WTC11 (cell line): ENCODE measurements around the gene DENND4B. TPM values are rescaled to one million over a fixed set of nuclear protein-coding genes. Genes with fewer than 3 reads are reported as not detected.

Experiments
- ATAC-seq: fragments of 200-7000 bp; cut with Tn5 transposase; 2 replicates; pipeline ENCODE4 v1.10.0; 2021; ENCODE audit warnings: mild to moderate bottlenecking, moderate library complexity
- CTCF ChIA-PET: fragments of 300-600 bp; sonication (Branson Sonifier 250); formaldehyde crosslinking; loops from one replicate; lab custom pipeline; 2021; ENCODE audit warnings: antibody characterized with exemption; lab: Charles Lee
- POLR2A ChIA-PET: fragments of 350-600 bp; sonication (Branson Sonifier 250); formaldehyde crosslinking; loops from one replicate; lab custom pipeline; 2021; ENCODE audit warnings: antibody characterized with exemption; lab: Charles Lee
- DNase-seq: peaks from one replicate; pipeline ENCODE4 v3.0.0; 2021; ENCODE audit warnings: low spot score
- H3K27ac Mint-ChIP-seq: 2 replicates; pipeline ENCODE4 v1.8.0; 2021; ENCODE audit warnings: mixed read lengths
- H3K27me3 Mint-ChIP-seq: 2 replicates; pipeline ENCODE4 v1.8.0; 2021; ENCODE audit warnings: low read depth, mild to moderate bottlenecking, moderate library complexity, mixed read lengths
- H3K36me3 Mint-ChIP-seq: 2 replicates; pipeline ENCODE4 v1.8.0; 2021; ENCODE audit warnings: mixed read lengths
- H3K4me1 Mint-ChIP-seq: 2 replicates; pipeline ENCODE4 v1.8.0; 2022; ENCODE audit warnings: mixed read lengths
- H3K4me3 Mint-ChIP-seq: 2 replicates; pipeline ENCODE4 v1.8.0; 2021; ENCODE audit warnings: mild to moderate bottlenecking, moderate library complexity, mixed read lengths
- H3K9me3 Mint-ChIP-seq: 2 replicates; pipeline ENCODE4 v1.8.0; 2021; ENCODE audit warnings: mixed read lengths
- ARID4B ChIP-seq: sonication (generic); formaldehyde crosslinking; IDR thresholded peaks from 2 replicates; pipeline ENCODE4 v1.8.0; 2023; ENCODE audit warnings: missing genetic modification reagents, mild to moderate bottlenecking, borderline replicate concordance
- ATF1 ChIP-seq: sonication (generic); formaldehyde crosslinking; IDR thresholded peaks from 2 replicates; pipeline ENCODE4 v1.8.1; 2023; ENCODE audit warnings: mild to moderate bottlenecking, moderate library complexity, missing genetic modification reagents
- CBFB ChIP-seq: sonication (generic); formaldehyde crosslinking; IDR thresholded peaks from 2 replicates; pipeline ENCODE4 v1.8.1; 2022; ENCODE audit warnings: mild to moderate bottlenecking, low read depth, missing genetic modification reagents
- CREM ChIP-seq: sonication (generic); formaldehyde crosslinking; IDR thresholded peaks from 2 replicates; pipeline ENCODE4 v1.8.1; 2022; ENCODE audit warnings: mild to moderate bottlenecking, missing genetic modification reagents, moderate library complexity
- ERG ChIP-seq: fragments of 250-450 bp; sonication (Bioruptor Pico); IDR thresholded peaks from 2 replicates; pipeline ENCODE4 v1.8.0; 2021; ENCODE audit warnings: mild to moderate bottlenecking
- GABPB1 ChIP-seq: sonication (generic); formaldehyde crosslinking; IDR thresholded peaks from 2 replicates; pipeline ENCODE4 v1.8.1; 2023; ENCODE audit warnings: mild to moderate bottlenecking, missing genetic modification reagents
- HMGA2 ChIP-seq: fragments of 250-450 bp; sonication (Bioruptor Pico); IDR thresholded peaks from 2 replicates; pipeline ENCODE4 v1.4.0; 2021; ENCODE audit warnings: mild to moderate bottlenecking, moderate library complexity
- HMGXB4 ChIP-seq: sonication (generic); formaldehyde crosslinking; IDR thresholded peaks from 2 replicates; pipeline ENCODE4 v1.8.1; 2023; ENCODE audit warnings: mild to moderate bottlenecking, moderate library complexity, missing genetic modification reagents
- IRF2 ChIP-seq: sonication (generic); formaldehyde crosslinking; IDR thresholded peaks from 2 replicates; pipeline ENCODE4 v1.8.0; 2022; ENCODE audit warnings: low read depth, missing genetic modification reagents, borderline replicate concordance
- KAT7 ChIP-seq: sonication (generic); formaldehyde crosslinking; IDR thresholded peaks from 2 replicates; pipeline ENCODE4 v1.8.1; 2023; ENCODE audit warnings: missing genetic modification reagents, mild to moderate bottlenecking, borderline replicate concordance
- MYBL2 ChIP-seq: sonication (generic); formaldehyde crosslinking; IDR thresholded peaks from 2 replicates; pipeline ENCODE4 v1.8.1; 2023; ENCODE audit warnings: mild to moderate bottlenecking, moderate library complexity, missing genetic modification reagents
- NFATC4 ChIP-seq: fragments of 250-450 bp; sonication (Bioruptor Pico); IDR thresholded peaks from 2 replicates; pipeline ENCODE4 v1.9.0; 2021; ENCODE audit warnings: mild to moderate bottlenecking
- NFYB ChIP-seq: sonication (generic); formaldehyde crosslinking; conservative IDR thresholded peaks from 2 replicates; pipeline ENCODE4 v1.8.0; 2022; ENCODE audit warnings: low read depth, missing genetic modification reagents
- RELA ChIP-seq: sonication (generic); formaldehyde crosslinking; IDR thresholded peaks from 2 replicates; pipeline ENCODE4 v1.8.1; 2022; ENCODE audit warnings: missing genetic modification reagents, mild to moderate bottlenecking, borderline replicate concordance
- SP1 ChIP-seq: sonication (generic); formaldehyde crosslinking; conservative IDR thresholded peaks from 2 replicates; pipeline ENCODE4 v1.8.1; 2022; ENCODE audit warnings: missing genetic modification reagents
- TEAD1 ChIP-seq: sonication (generic); formaldehyde crosslinking; IDR thresholded peaks from 2 replicates; pipeline ENCODE4 v1.8.0; 2022; ENCODE audit warnings: mild to moderate bottlenecking, missing genetic modification reagents
- USF1 ChIP-seq: sonication (generic); formaldehyde crosslinking; IDR thresholded peaks from 2 replicates; pipeline ENCODE4 v1.8.0; 2022; ENCODE audit warnings: mild to moderate bottlenecking, missing genetic modification reagents
- ZNF121 ChIP-seq: sonication (generic); formaldehyde crosslinking; IDR thresholded peaks from 2 replicates; pipeline ENCODE4 v1.8.0; 2023; ENCODE audit warnings: missing genetic modification reagents
- ZNF138 ChIP-seq: sonication (generic); formaldehyde crosslinking; conservative IDR thresholded peaks from 2 replicates; pipeline ENCODE4 v1.8.1; 2022; ENCODE audit warnings: mild to moderate bottlenecking, moderate library complexity, missing genetic modification reagents
- ZNF219 ChIP-seq: sonication (generic); formaldehyde crosslinking; IDR thresholded peaks from 2 replicates; pipeline ENCODE4 v1.8.0; 2023; ENCODE audit warnings: missing genetic modification reagents, mild to moderate bottlenecking, borderline replicate concordance
- ZNF232 ChIP-seq: sonication (generic); formaldehyde crosslinking; IDR thresholded peaks from 2 replicates; pipeline ENCODE4 v1.8.0; 2022; ENCODE audit warnings: mild to moderate bottlenecking, missing genetic modification reagents
- ZNF416 ChIP-seq: fragments of 250-450 bp; sonication (Bioruptor Pico); IDR thresholded peaks from 2 replicates; pipeline ENCODE4 v1.9.0; 2021; ENCODE audit warnings: mild to moderate bottlenecking, inconsistent platforms
- ZNF423 ChIP-seq: fragments of 250-450 bp; sonication (Bioruptor Pico); IDR thresholded peaks from 2 replicates; pipeline ENCODE4 v2.1.2; 2022; ENCODE audit warnings: mild to moderate bottlenecking, moderate library complexity
- total RNA-seq: library from RNA; stranded (reverse); gene quantifications from 3 replicates; pipeline ENCODE4 v1.2.3, GENCODE V29; 2021
- TF ChIP-seq, protein P1 (sequence below): sonication (generic); formaldehyde crosslinking; IDR thresholded peaks from 2 replicates; pipeline ENCODE4 v1.8.1; 2022; ENCODE audit warnings: missing genetic modification reagents, borderline replicate concordance

The DENND4B gene
- total RNA-seq, 1 experiment from 2014 or later = 93.1 TPM

- no peak overlapping the region for H3K4me3 Mint-ChIP-seq
- ChIA-PET CTCF (interaction anchor here (0.7 to 3.7 kb wide), 14 partner anchors 10 to 310 kb away, joined by 3 to 51 read pairs (median 6); partner anchors contain the start of genes CREB3L4, DENND4B, GATAD2B and JTB), POLR2A (interaction anchor here (0.6 to 2.9 kb wide), 2 partner anchors 20 to 173 kb away, joined by 4 to 31 read pairs; partner anchors contain the start of gene CREB3L4)
Measured at GRCh38 chr1:153987621-153988020, 41.1 kb upstream of the DENND4B start.

DNA sequence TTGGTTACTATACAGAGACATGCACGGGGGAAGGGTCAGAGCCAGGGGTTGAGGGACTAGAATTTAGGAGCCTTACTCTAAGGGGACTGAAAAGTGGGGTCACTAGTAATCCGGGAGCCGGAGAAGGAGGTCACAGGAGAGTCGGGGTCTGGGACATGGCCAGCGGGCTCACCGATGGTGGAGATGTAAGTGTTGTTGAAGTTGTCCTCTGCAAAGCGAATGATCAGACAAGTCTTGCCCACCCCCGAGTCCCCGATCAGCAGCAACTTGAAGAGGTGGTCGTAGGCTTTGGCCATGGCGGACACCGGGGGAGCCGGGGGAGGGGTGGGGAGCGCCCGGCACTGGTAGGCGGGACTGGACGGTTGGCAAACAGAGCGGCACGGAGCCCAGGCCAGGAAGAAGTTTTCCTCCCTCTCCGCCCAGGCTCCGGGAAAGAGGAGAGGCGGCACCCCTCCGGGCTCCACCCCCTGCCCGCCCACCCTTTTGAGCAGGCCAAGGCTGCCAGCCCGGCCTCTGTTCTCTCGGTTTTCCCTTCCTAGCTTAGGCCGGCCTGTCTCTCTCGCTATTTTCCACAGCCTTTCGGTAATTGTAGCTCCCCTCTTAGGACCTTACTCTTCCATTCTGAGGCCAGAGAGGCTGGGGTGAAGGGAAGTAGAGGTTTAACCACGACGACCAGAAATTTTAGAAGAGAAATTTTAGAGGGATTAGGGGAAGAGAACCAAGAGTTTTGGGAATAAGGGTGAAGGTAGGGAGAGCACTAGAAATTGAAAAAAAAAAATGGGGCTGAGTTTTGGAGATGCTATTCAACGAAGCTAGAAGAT is 39.6 kb upstream of the DENND4B start, which contains the start of gene RAB13:
TSS of gene RAB13 (minus strand) at position 399 of the 821 bp plus-strand sequence. CDS start at position 296, 103 bp downstream.
- DNase-seq (peak; percentile 82), ATAC-seq (peak; percentile 83)
- H3K27ac Mint-ChIP-seq = peak within 1 kb of the TSS; percentile 95
- ChIA-PET POLR2A (interaction anchor here (0.6 to 2.9 kb wide), 6 partner anchors 9 to 194 kb away, joined by 3 to 31 read pairs (median 5); partner anchors contain the start of genes CREB3L4, DENND4B, JTB and SLC39A1), CTCF (interaction anchor here (0.6 to 3.7 kb wide), 24 partner anchors 9 to 631 kb away, joined by 3 to 51 read pairs (median 6); partner anchors contain the start of genes CREB3L4, CRTC2, DENND4B and GATAD2B)
- no peaks in the 10 kb centered on the region for H3K9me3 Mint-ChIP-seq
- H3K36me3 Mint-ChIP-seq = peaks cover 33% of the 10 kb centered on the region
- H3K4me1 Mint-ChIP-seq = peaks cover 24% of the 10 kb centered on the region
- H3K4me3 Mint-ChIP-seq = peak within 1 kb of the TSS; percentile 97
- no peaks in the 10 kb centered on the region for H3K27me3 Mint-ChIP-seq
- TF ChIP-seq GABPB1 (CRISPR knock-in tag) (no peak), ARID4B (CRISPR knock-in tag) (no peak), SP1 (CRISPR knock-in tag) (0 out of 2 replicates have a peak, but pooled peaks have one; percentile 24), KAT7 (no peak), USF1 (no peak), MYBL2 (CRISPR knock-in tag) (no peak), CREM (CRISPR knock-in tag) (no peak), IRF2 (CRISPR knock-in tag) (no peak), ERG (CRISPR knock-in tag) (no peak), ZNF423 (CRISPR knock-in tag) (no peak), ZNF121 (CRISPR knock-in tag) (no peak), ATF1 (CRISPR knock-in tag) (no peak), ZNF416 (CRISPR knock-in tag) (no peak)
- TF ChIP-seq, protein P1, sequence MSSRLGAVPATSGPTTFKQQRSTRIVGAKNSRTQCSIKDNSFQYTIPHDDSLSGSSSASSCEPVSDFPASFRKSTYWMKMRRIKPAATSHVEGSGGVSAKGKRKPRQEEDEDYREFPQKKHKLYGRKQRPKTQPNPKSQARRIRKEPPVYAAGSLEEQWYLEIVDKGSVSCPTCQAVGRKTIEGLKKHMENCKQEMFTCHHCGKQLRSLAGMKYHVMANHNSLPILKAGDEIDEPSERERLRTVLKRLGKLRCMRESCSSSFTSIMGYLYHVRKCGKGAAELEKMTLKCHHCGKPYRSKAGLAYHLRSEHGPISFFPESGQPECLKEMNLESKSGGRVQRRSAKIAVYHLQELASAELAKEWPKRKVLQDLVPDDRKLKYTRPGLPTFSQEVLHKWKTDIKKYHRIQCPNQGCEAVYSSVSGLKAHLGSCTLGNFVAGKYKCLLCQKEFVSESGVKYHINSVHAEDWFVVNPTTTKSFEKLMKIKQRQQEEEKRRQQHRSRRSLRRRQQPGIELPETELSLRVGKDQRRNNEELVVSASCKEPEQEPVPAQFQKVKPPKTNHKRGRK (CRISPR knock-in tag) = no peak

More at GRCh38 chr1:153987621-153988020, 41.1 kb upstream of the DENND4B start:
- TF ChIP-seq CBFB (CRISPR knock-in tag) (no peak), RELA (CRISPR knock-in tag) (no peak), TEAD1 (CRISPR knock-in tag) (no peak), ZNF232 (CRISPR knock-in tag) (no peak), ZNF219 (no peak), NFYB (CRISPR knock-in tag) (no peak), HMGA2 (CRISPR knock-in tag) (no peak), NFATC4 (CRISPR knock-in tag) (no peak), ZNF121 (CRISPR knock-in tag) (no peak), SP1 (CRISPR knock-in tag) (no peak), HMGXB4 (CRISPR knock-in tag) (no peak), ZNF138 (CRISPR knock-in tag) (no peak)
- DNase-seq = no peak
- no peaks in the 10 kb centered on the region for H3K9me3 Mint-ChIP-seq
- H3K36me3 Mint-ChIP-seq = peaks cover 35% of the 10 kb centered on the region
- H3K27me3 Mint-ChIP-seq = no peaks in the 10 kb centered on the region
- ATAC-seq = no peak
- H3K27ac Mint-ChIP-seq = peak overlapping the region; percentile 95; the same call in 1 of the 2 replicates
- H3K4me1 Mint-ChIP-seq = peaks cover 39% of the 10 kb centered on the region
